WERI-Rb-1 (cell line): ENCODE measurements around the gene TBCK.

Experiments used
- DNase-seq: peaks from one replicate; pipeline ENCODE4 v3.0.0-alpha.2; 2020
- H3K27ac ChIP-seq: fragments of 250-450 bp; sonication (Bioruptor Pico); 2 replicates; pipeline ENCODE4 v1.5.1; 2020; ENCODE audit warnings: mild to moderate bottlenecking, moderate library complexity
- H3K27me3 ChIP-seq: fragments of 250-450 bp; sonication (Bioruptor Pico); 2 replicates; pipeline ENCODE4 v1.5.1; 2021; ENCODE audit warnings: mild to moderate bottlenecking, low read depth, moderate library complexity; ENCODE audit not compliant: insufficient read depth, severe bottlenecking
- H3K36me3 ChIP-seq: fragments of 250-450 bp; sonication (Bioruptor Pico); 2 replicates; pipeline ENCODE4 v1.5.1; 2020; ENCODE audit warnings: mild to moderate bottlenecking, moderate library complexity
- H3K4me3 ChIP-seq: 2 replicates; pipeline ENCODE4 v1.5.1; 2011; ENCODE audit warnings: low read depth, mild to moderate bottlenecking, control low read depth, low read length
- H3K9me3 ChIP-seq: fragments of 250-450 bp; sonication (Bioruptor Pico); 2 replicates; pipeline ENCODE4 v1.5.1; 2021; ENCODE audit warnings: mild to moderate bottlenecking, moderate library complexity; ENCODE audit not compliant: severe bottlenecking
- TF ChIP-seq, protein P1 (sequence below): IDR thresholded peaks from 2 replicates; pipeline ENCODE4 v1.5.1; 2011; ENCODE audit warnings: low read depth, mild to moderate bottlenecking, control low read depth, inconsistent platforms, low read length

TBCK gene

DNA sequence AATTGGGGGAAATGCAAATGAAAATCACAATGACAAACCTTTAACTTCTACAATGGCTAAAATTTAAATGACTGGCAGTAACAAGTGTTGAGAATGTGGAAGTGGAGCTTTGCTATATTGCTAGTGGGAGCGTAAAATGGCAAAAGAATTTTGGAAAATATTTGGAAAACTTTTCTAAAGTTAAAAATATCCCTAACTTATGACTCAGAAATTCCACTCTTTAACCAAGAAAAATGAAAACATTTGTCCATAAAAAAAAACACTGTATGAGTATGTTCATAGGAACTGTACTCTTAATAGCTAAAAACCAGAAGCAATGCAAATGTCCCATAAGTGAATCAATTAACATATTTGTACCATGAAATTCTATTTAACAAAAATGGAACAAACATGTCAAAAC, 3.6 kb downstream of the TBCK start:
- H3K4me3 ChIP-seq = no peak overlapping the region
- no peaks in the 10 kb centered on the region for H3K27me3 ChIP-seq
- TF ChIP-seq, protein P1, sequence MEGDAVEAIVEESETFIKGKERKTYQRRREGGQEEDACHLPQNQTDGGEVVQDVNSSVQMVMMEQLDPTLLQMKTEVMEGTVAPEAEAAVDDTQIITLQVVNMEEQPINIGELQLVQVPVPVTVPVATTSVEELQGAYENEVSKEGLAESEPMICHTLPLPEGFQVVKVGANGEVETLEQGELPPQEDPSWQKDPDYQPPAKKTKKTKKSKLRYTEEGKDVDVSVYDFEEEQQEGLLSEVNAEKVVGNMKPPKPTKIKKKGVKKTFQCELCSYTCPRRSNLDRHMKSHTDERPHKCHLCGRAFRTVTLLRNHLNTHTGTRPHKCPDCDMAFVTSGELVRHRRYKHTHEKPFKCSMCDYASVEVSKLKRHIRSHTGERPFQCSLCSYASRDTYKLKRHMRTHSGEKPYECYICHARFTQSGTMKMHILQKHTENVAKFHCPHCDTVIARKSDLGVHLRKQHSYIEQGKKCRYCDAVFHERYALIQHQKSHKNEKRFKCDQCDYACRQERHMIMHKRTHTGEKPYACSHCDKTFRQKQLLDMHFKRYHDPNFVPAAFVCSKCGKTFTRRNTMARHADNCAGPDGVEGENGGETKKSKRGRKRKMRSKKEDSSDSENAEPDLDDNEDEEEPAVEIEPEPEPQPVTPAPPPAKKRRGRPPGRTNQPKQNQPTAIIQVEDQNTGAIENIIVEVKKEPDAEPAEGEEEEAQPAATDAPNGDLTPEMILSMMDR = no peak
- no peak overlapping the region for H3K27ac ChIP-seq
- peaks cover 16% of the 10 kb centered on the region for H3K36me3 ChIP-seq
- no peak for DNase-seq
- H3K9me3 ChIP-seq = no peaks in the 10 kb centered on the region

DNA sequence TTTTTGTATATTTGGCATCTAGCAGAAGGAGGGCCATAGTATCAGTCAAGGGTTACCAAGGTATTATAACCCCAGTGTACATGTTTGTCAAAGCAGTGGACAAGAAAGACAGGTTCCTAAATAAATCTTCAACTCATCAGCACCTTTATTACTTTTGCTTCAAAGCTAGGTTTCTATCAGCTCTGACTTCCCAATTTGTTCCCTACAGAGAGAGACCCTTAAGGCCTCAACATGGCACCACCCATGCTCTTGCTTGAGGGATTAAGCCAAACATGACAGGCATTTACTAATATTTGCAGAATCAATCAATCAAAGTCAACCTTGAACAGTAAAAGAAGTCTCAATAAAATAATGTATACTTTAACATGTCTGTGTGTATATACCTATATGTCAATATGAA, 9.4 kb downstream of the TBCK start:
- H3K9me3 ChIP-seq = no peaks in the 10 kb centered on the region
- TF ChIP-seq, protein P1 = no peak
- DNase-seq = no peak
- H3K27ac ChIP-seq = no peak overlapping the region
- H3K27me3 ChIP-seq = no peaks in the 10 kb centered on the region
- H3K4me3 ChIP-seq = no peak overlapping the region
- H3K36me3 ChIP-seq = peaks cover 18% of the 10 kb centered on the region

DNA sequence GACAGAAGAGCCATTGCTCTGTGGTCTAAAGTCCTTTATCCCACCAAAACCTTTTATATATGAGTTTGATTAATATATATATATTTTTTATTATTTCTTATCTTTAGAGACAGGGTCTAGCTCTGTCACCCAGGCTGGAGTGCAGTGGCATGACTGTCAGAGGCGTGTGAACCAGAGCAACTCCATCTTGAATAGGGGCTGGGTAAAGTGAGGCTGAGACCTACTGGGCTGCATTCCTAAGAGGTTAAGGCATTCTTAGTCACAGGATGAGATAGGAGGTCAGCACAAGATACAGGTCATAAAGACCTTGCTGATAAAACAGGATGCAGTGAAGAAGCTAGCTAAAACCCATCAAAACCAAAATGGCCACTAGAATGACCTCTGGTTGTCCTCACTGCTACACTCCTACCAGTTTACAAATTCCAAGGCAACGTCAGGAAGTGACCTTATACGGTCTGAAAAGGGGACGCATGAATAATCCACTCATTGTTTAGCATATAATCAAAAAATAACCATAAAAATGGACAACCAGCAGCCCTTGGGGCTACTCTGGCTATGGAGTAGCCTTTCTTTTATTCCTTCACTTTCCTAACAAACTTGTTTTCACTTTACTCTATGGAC, 10.5 kb downstream of the TBCK start:
- Histone ChIP-seq H3K9me3 (no peaks in the 10 kb centered on the region), H3K27ac (no peak overlapping the region), H3K36me3 (peaks cover 18% of the 10 kb centered on the region), H3K4me3 (no peak overlapping the region), H3K27me3 (no peaks in the 10 kb centered on the region)
- no peak for DNase-seq
- TF ChIP-seq, protein P1 = no peak

DNA sequence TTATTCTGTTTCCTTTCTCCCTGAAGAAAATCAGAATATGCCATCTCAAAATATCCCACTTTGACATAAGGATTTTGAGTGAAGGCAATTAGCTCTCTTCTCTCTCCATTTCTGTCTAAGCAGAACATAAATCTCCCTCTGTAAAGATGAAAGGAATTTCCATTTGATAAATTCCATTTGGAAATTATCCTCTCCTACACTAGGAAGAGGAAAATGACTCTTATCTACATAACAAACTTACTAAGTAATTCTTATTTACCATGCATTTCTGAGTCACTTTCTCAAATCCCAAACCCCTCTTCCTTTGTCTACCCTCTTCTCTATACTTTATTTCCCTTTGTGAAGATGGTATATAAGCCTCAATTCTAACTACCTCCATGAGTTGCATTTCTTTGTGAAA, 11.4 kb downstream of the TBCK start:
- H3K27me3 ChIP-seq = no peaks in the 10 kb centered on the region
- TF ChIP-seq, protein P1 = no peak
- H3K4me3 ChIP-seq = no peak overlapping the region
- no peaks in the 10 kb centered on the region for H3K9me3 ChIP-seq
- H3K27ac ChIP-seq = no peak overlapping the region
- peaks cover 18% of the 10 kb centered on the region for H3K36me3 ChIP-seq
- no peak for DNase-seq

GRCh38 chr4:106303548-106304281, 12.3 kb downstream of the TBCK start:
- Histone ChIP-seq H3K36me3 (peaks cover 17% of the 10 kb centered on the region), H3K4me3 (no peak overlapping the region), H3K9me3 (no peaks in the 10 kb centered on the region), H3K27me3 (no peaks in the 10 kb centered on the region), H3K27ac (no peak overlapping the region)
- TF ChIP-seq, protein P1 = no peak
- no peak for DNase-seq
